Astrocyte (in vitro differentiated cells and primary cell): ENCODE data around the gene RNF175.

Experiments used
- EZH2 ChIP-seq: IDR thresholded peaks from 2 replicates; pipeline ENCODE4 v1.6.1; 2012; ENCODE audit warnings: mild to moderate bottlenecking, low read length, inconsistent platforms; ENCODE audit not compliant: insufficient read depth
- TF ChIP-seq, protein P1 (sequence below): IDR thresholded peaks from 2 replicates; pipeline ENCODE4 v1.5.1; 2011; ENCODE audit warnings: low read depth, mild to moderate bottlenecking, inconsistent platforms, low read length, moderate library complexity; ENCODE audit not compliant: insufficient read depth

- TF ChIP-seq, protein P1, sequence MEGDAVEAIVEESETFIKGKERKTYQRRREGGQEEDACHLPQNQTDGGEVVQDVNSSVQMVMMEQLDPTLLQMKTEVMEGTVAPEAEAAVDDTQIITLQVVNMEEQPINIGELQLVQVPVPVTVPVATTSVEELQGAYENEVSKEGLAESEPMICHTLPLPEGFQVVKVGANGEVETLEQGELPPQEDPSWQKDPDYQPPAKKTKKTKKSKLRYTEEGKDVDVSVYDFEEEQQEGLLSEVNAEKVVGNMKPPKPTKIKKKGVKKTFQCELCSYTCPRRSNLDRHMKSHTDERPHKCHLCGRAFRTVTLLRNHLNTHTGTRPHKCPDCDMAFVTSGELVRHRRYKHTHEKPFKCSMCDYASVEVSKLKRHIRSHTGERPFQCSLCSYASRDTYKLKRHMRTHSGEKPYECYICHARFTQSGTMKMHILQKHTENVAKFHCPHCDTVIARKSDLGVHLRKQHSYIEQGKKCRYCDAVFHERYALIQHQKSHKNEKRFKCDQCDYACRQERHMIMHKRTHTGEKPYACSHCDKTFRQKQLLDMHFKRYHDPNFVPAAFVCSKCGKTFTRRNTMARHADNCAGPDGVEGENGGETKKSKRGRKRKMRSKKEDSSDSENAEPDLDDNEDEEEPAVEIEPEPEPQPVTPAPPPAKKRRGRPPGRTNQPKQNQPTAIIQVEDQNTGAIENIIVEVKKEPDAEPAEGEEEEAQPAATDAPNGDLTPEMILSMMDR = no peak
- no peak for TF ChIP-seq EZH2
Observed at GRCh38 chr4:153735906-153736461, 23.8 kb downstream of the RNF175 start.
